GM12801 (cell line): ENCODE data around the gene CAMK1.

Experiments used
- CTCF ChIP-seq: IDR thresholded peaks from one replicate; pipeline ENCODE4 v1.5.1; 2011; ENCODE audit warnings: control low read depth; ENCODE audit not compliant: insufficient read length; ENCODE audit errors: extremely low read depth

Gene CAMK1

GRCh38 chr3:9783954-9784353 lies 14.2 kb upstream of the CAMK1 start:
- no peak for TF ChIP-seq CTCF

GRCh38 chr3:9782770-9783169 lies 13.0 kb upstream of the CAMK1 start:
- TF ChIP-seq CTCF, result no peak

GRCh38 chr3:9781978-9782603 lies 12.3 kb upstream of the CAMK1 start:
- TF ChIP-seq CTCF, result no peak

GRCh38 chr3:9781551-9781950 lies 11.8 kb upstream of the CAMK1 start:
- no peak for TF ChIP-seq CTCF

- TF ChIP-seq CTCF, result no peak
Measured at GRCh38 chr3:9780910-9781309, 11.2 kb upstream of the CAMK1 start.

- TF ChIP-seq CTCF, result no peak
Measured at GRCh38 chr3:9780458-9780812, 10.7 kb upstream of the CAMK1 start.

GRCh38 chr3:9779721-9780457 lies 10.1 kb upstream of the CAMK1 start:
- TF ChIP-seq CTCF, result no peak
